ENCODE data around the gene RDM1.

RDM1 gene

DNA sequence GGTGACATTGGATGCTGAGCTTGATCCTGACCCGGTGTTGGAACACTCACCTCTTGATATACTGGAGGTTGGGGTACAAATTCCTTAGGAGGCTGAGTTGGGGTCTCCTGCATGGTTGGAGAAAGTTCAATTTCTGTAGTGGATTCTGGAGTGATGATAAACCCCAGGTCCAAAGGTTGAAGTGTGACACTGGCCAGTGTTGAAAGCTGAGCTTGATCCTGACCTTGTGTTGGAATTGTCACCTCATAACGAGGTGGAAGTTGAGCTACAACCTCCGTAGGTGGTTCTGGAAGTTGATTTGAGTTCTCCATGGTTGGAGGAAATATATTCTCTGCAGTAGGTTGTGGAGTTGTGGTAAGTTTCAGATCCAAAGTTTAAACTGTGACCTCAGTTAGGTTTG lies 21.2 kb downstream of the RDM1 start:
- ChIA-PET POLR2A (interaction anchor here (2.5 kb wide), 1 partner anchor 22 kb away, joined by 7 read pairs; the partner anchor contains the start of gene RDM1), CTCF (no interaction called here)
- TF ChIP-seq ARNT (IDR thresholded peaks at IDR 0.05) (no peak), CTBP1 (IDR thresholded peaks at IDR 0.05; ENCODE audit: borderline replicate concordance) (no peak), FOXA1 (IDR thresholded peaks at IDR 0.05) (no peak), TARDBP (IDR thresholded peaks at IDR 0.05) (no peak), HDGF (IDR thresholded peaks at IDR 0.05; ENCODE audit: borderline replicate concordance) (no peak), ZNF384 (IDR thresholded peaks at IDR 0.05) (no peak), FOXM1 (IDR thresholded peaks at IDR 0.05; ENCODE audit: borderline replicate concordance) (no peak), BHLHE40 (IDR thresholded peaks at IDR 0.05; ENCODE audit: borderline replicate concordance) (no peak), ELF4 (IDR thresholded peaks at IDR 0.05) (no peak), SP1 (IDR thresholded peaks at IDR 0.05) (no peak)
- no peak for DNase-seq (ENCODE audit: extremely low spot score)

- POLR2A ChIA-PET = interaction anchor here (0.8 kb wide), 1 partner anchor 23 kb away, joined by 3 read pairs; the partner anchor contains the start of gene RDM1
- DNase-seq (ENCODE audit: extremely low spot score) = no peak
- TF ChIP-seq CTBP1 (IDR thresholded peaks at IDR 0.05; ENCODE audit: borderline replicate concordance) = no peak
- TF ChIP-seq LEF1 (IDR thresholded peaks at IDR 0.05; ENCODE audit: borderline replicate concordance) = no peak
- no peak for TF ChIP-seq BHLHE40 (IDR thresholded peaks at IDR 0.05; ENCODE audit: borderline replicate concordance)
- CTCF ChIA-PET = interaction anchor here (1.0 kb wide), 1 partner anchor 31 kb away, joined by 3 read pairs; no protein-coding TSS in a partner anchor
These were observed 22.9 kb downstream of the RDM1 start for GRCh38 chr17:35907691-35908090.

DNA sequence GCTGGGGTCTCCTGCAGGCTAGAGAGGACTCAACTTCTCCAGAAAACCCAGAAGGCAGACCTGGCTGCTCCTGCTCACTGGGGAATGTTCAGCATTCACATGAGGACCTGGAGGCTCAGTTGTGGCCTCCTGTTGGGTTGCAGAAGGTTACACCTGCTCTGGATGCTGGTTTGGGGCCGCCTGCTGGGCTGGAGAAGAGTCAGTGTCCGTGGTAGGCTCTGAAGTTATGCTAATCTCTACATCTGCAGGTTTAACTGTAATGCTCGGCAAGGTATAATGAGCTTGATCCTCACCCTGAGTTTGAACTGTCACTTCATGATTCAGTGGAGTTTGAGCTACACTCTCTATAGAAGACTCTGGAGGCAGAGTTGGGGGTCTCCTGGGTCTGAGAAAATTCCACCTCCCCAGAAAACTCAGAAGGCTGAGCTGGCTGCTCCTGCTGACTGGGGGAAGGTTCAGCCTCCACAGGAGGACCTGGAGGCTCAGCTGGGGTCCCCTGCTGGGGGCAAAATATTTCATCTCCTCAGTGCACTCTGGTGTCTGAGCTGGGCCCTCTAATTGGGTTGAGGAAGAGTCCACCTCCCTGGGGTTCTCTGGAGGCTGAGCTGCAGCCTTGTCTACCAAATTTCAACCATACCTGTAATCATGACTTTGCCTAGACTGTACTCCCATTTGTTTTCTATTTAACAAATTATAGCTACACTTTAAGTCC lies 23.5 kb downstream of the RDM1 start:
- TF ChIP-seq NFRKB (IDR thresholded peaks at IDR 0.05) (no peak), TARDBP (IDR thresholded peaks at IDR 0.05) (no peak), L3MBTL2 (conservative IDR thresholded peaks at IDR 0.05) (no peak), CTBP1 (IDR thresholded peaks at IDR 0.05; ENCODE audit: borderline replicate concordance) (no peak), SP1 (IDR thresholded peaks at IDR 0.05) (no peak), ELF4 (IDR thresholded peaks at IDR 0.05) (no peak), FOXM1 (IDR thresholded peaks at IDR 0.05; ENCODE audit: borderline replicate concordance) (no peak), LEF1 (IDR thresholded peaks at IDR 0.05; ENCODE audit: borderline replicate concordance) (no peak), FOXA1 (IDR thresholded peaks at IDR 0.05) (no peak), ZNF384 (IDR thresholded peaks at IDR 0.05) (no peak), BHLHE40 (IDR thresholded peaks at IDR 0.05; ENCODE audit: borderline replicate concordance) (no peak), FOXK2 (IDR thresholded peaks at IDR 0.05) (no peak)
- TF ChIP-seq, protein P1, sequence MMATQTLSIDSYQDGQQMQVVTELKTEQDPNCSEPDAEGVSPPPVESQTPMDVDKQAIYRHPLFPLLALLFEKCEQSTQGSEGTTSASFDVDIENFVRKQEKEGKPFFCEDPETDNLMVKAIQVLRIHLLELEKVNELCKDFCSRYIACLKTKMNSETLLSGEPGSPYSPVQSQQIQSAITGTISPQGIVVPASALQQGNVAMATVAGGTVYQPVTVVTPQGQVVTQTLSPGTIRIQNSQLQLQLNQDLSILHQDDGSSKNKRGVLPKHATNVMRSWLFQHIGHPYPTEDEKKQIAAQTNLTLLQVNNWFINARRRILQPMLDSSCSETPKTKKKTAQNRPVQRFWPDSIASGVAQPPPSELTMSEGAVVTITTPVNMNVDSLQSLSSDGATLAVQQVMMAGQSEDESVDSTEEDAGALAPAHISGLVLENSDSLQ (IDR thresholded peaks at IDR 0.05) = no peak
- no peak for DNase-seq (ENCODE audit: extremely low spot score)
- ChIA-PET CTCF (interaction anchor here (1.0 kb wide), 2 partner anchors 31 to 143 kb away, joined by 3 read pairs; no protein-coding TSS in a partner anchor), POLR2A (interaction anchor here (0.8 kb wide), 1 partner anchor 24 kb away, joined by 3 read pairs; the partner anchor contains the start of gene RDM1)

DNA sequence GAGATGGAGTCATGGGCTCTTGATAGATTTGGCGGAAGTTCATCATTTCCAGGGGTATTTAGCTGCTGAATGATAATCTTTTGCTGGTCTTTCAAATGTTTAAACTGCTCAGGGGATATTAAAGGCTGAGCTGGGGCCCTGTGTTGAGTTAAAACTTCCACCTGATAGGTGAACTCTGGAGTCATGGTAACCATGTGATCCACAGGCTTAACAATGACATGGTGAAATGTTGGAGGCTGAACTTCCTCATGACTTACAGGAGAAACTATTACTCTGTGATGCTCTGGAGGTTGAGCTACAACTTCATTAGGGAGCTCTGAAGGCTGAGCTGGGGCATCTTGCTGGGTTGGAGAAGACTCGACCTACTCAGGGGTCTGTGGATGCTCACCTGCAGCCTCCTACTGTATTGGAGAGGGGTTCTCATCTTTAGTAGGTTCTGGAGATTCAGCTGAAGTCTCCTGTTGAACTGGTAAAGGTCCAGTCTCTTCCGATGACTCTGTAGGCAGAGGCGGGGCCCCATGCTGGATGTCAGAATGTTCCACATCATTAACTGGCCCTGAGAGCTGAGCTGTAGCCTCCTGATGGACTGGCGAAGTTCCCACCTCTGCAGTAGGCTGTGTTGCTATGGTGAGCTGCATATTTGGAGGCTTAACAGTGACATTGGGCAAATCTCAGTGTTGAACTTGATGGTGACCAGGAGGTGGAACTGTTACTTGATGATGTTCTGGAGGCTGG lies 24.2 kb downstream of the RDM1 start:
- no peak for DNase-seq (ENCODE audit: extremely low spot score)
- ChIA-PET CTCF (interaction anchor here (1.0 kb wide), 1 partner anchor 142 kb away, joined by 3 read pairs; no protein-coding TSS in a partner anchor), POLR2A (no interaction called here)
- no peak for TF ChIP-seq ZNF384 (IDR thresholded peaks at IDR 0.05)
- TF ChIP-seq NFRKB (IDR thresholded peaks at IDR 0.05) = no peak
- TF ChIP-seq, protein P1 (IDR thresholded peaks at IDR 0.05) = no peak
- TF ChIP-seq ELF4 (IDR thresholded peaks at IDR 0.05) = no peak
- TF ChIP-seq LEF1 (IDR thresholded peaks at IDR 0.05; ENCODE audit: borderline replicate concordance) = no peak
- TF ChIP-seq CTBP1 (IDR thresholded peaks at IDR 0.05; ENCODE audit: borderline replicate concordance) = no peak
- TF ChIP-seq HDGF (IDR thresholded peaks at IDR 0.05; ENCODE audit: borderline replicate concordance) = no peak
- no peak for TF ChIP-seq SUZ12 (IDR thresholded peaks at IDR 0.05)
- no peak for TF ChIP-seq TARDBP (IDR thresholded peaks at IDR 0.05)
- no peak for TF ChIP-seq L3MBTL2 (conservative IDR thresholded peaks at IDR 0.05)
- no peak for TF ChIP-seq ARNT (IDR thresholded peaks at IDR 0.05)

GRCh38 chr17:35903451-35903850 lies 27.1 kb downstream of the RDM1 start:
- ChIA-PET CTCF (interaction anchor here (0.8 kb wide), 1 partner anchor 849 kb away, joined by 3 read pairs; no protein-coding TSS in a partner anchor), POLR2A (no interaction called here)
- no peak for TF ChIP-seq FOXK2 (IDR thresholded peaks at IDR 0.05)
- no peak for TF ChIP-seq LEF1 (IDR thresholded peaks at IDR 0.05; ENCODE audit: borderline replicate concordance)
- TF ChIP-seq FOXA1 (IDR thresholded peaks at IDR 0.05) = no peak
- TF ChIP-seq HDGF (IDR thresholded peaks at IDR 0.05; ENCODE audit: borderline replicate concordance) = no peak
- no peak for TF ChIP-seq FOXM1 (IDR thresholded peaks at IDR 0.05; ENCODE audit: borderline replicate concordance)
- no peak for TF ChIP-seq TARDBP (IDR thresholded peaks at IDR 0.05)
- DNase-seq (ENCODE audit: extremely low spot score) = no peak

DNA sequence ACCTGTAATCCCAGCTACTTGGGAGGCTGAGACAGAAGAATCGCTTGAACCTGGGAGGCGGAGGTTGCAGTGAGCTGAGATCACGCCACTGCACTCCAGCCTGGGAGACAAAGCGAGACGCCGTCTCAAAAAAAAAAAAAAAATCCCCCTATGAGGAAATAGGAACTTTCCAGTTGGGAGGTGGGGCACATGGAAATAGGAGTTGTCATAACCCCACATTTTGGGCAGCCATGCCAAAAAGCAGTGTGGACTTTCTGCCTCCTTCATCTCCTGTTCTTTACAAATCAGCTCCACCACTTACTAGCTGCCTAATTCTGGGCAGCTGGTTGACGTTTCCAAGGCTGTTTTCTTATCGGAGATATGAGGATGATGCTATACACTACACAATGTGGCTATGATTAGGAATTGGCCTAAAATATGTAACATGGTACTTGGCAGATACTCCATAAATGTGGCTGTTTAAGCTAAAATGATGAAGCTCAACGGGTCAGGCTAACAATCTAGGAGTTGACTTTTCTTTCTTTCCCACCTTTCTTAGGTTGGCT lies 28.9 kb downstream of the RDM1 start:
- no peak for TF ChIP-seq HDGF (IDR thresholded peaks at IDR 0.05; ENCODE audit: borderline replicate concordance)
- no peak for TF ChIP-seq FOXK2 (IDR thresholded peaks at IDR 0.05)
- no peak for TF ChIP-seq ZNF384 (IDR thresholded peaks at IDR 0.05)
- no peak for TF ChIP-seq L3MBTL2 (conservative IDR thresholded peaks at IDR 0.05)
- no peak for TF ChIP-seq ARNT (IDR thresholded peaks at IDR 0.05)
- TF ChIP-seq FOXA1 (IDR thresholded peaks at IDR 0.05) = no peak
- no peak for TF ChIP-seq SP1 (IDR thresholded peaks at IDR 0.05)
- no peak for TF ChIP-seq FOXM1 (IDR thresholded peaks at IDR 0.05; ENCODE audit: borderline replicate concordance)
- TF ChIP-seq CTBP1 (IDR thresholded peaks at IDR 0.05; ENCODE audit: borderline replicate concordance) = no peak
- no peak for TF ChIP-seq TARDBP (IDR thresholded peaks at IDR 0.05)
- no peak for DNase-seq (ENCODE audit: extremely low spot score)
- ChIA-PET CTCF (no interaction called here), POLR2A (interaction anchor here (0.7 to 1.6 kb wide), 4 partner anchors 10 to 528 kb away, joined by 3 to 4 read pairs (median 3); partner anchors contain the start of genes SLFN11 and TAF15)
